Activated CD8-positive, alpha-beta T cell treated with anti-CD3 and anti-CD28 coated beads for 36 hours (primary cell): ENCODE results near the gene ARPC5. TPM values are rescaled to one million over a fixed set of nuclear protein-coding genes. Genes with fewer than 3 reads are reported as not detected.

Experiments
- total RNA-seq, 2 experiments: library from RNA; stranded (reverse); gene quantifications; one replicate each; pipeline ENCODE4 v1.2.3, GENCODE V29; 2021

The ARPC5 gene
- total RNA-seq, 2 experiments from 2014 or later: 128 to 134 TPM

Other genes starting within 250 kb of the ARPC5 start
- gene NMNAT2, start 217.4 kb downstream of the ARPC5 start, total RNA-seq: not detected
- gene SMG7, start 163.3 kb downstream of the ARPC5 start, total RNA-seq: 10 to 100 TPM; 59.2 to 59.5 TPM
- 1 to 10 TPM; 4.2 to 4.7 TPM for gene NCF2, start 45.3 kb downstream of the ARPC5 start, total RNA-seq
- gene APOBEC4, start 17.5 kb upstream of the ARPC5 start, total RNA-seq: not detected
- 1 to 10 TPM; 1.2 to 1.3 TPM for gene RGL1, start 169.3 kb upstream of the ARPC5 start, total RNA-seq